GM12891 (cell line): ENCODE results near the gene FAM72C.
"Not testable (repeated sequence)": the region's sequence is repeated elsewhere in the genome, so short reads cannot be mapped to it uniquely, and the experiment has no call there.

ENCODE experiments used
- DNase-seq: peaks from one replicate; pipeline ENCODE4 v3.0.0; 2011; ENCODE audit warnings: low spot score; ENCODE audit not compliant: insufficient read length
- FAIRE-seq: peaks from 2 replicates; lab custom pipeline; 2011; peaks lifted over from hg19 to GRCh38; lab: Jason Lieb, UNC

Gene FAM72C

GRCh38 chr1:143938922-143939321, 32.9 kb downstream of the FAM72C start:
- DNase-seq, FAIRE-seq: not testable (repeated sequence)

DNA sequence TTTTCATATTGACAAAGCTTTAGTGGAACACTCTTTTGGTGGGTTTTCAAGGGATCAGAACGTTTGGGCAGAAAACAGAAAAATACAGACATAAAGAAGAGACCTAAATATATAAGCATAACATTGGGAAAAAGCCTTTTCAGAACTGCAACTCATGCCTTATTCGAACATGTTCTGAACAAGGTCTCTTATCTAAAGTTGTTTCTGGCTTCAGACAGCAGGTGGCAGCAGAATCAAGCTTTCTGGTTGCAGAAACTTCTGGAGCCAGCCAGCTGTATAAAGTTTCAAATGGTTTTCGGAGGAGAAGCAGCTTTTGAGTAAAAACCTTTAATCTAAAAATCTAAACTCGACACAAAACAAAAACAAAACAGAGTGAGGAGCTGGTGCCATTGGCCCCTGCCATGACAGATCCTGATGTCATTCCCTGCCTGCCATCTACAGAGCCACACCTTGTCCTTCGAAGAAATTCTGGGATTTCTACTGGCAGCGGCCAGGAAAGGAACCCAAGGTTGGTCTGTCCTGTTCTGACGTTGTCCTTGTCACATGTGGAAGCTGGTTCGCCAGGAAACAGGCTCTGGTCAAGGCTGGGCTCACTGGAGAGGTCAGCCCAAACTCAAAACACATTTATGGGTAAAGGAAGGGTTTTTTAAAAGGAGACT, 35.2 kb downstream of the FAM72C start:
- not testable (repeated sequence) for DNase-seq, FAIRE-seq

DNA sequence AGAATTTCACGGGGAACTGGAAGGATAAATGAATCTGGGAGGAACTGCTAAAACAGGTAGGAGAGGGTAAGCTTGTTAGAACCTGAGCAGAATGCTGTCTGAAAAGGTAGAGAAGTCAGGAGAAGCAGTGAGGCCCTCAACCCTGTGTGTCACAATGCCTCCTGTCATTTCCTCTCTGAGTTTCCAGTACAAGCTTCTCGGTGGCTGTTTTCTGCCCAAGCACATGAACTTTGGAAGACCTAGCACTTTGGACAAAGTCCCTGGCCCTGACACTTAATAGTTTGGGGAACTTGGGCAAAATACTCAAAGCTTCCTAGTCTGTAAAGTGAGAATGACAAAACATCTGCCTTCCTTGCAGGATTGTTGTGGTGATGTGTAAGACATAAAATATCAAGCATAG, 52.7 kb downstream of the FAM72C start:
- FAIRE-seq, DNase-seq: not testable (repeated sequence)

GRCh38 chr1:143918552-143918951, 53.2 kb downstream of the FAM72C start:
- not testable (repeated sequence) for DNase-seq, FAIRE-seq

DNA sequence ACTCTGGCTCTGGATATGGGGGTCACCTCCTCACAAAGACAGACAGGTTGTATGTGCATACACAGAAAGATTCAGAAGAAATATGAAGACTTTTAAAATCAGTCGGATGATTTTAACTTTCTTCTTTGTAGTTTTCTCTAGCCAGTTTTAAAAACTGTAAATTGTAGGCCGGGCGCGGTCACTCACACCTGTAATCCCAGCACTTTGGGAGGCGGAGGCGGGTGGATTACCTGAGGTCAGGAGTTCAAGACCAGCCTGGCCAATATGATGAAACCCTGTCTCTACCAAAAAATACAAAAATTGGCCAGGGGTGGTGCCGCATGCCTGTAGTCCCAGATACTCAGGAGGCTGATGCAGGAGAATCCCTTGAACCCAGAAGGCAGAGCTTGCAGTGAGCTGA, 58.1 kb downstream of the FAM72C start:
- DNase-seq, FAIRE-seq: not testable (repeated sequence)
